Activated CD4-positive, alpha-beta memory T cell treated with anti-CD3 and anti-CD28 coated beads for 36 hours (primary cell): Measurements from ENCODE around the gene SEMA6A. TPM values are rescaled to one million over a fixed set of nuclear protein-coding genes. Genes with fewer than 3 reads are reported as not detected.

Source experiments
- CTCF ChIA-PET: fragments of 350-600 bp; sonication (Branson Sonifier 250); formaldehyde crosslinking; loops from one replicate; lab custom pipeline; 2021; ENCODE audit warnings: antibody characterized with exemption, inconsistent platforms; lab: Charles Lee
- POLR2A ChIA-PET: fragments of 350-600 bp; sonication (Branson Sonifier 250); formaldehyde crosslinking; loops from one replicate; lab custom pipeline; 2021; ENCODE audit warnings: antibody characterized with exemption; lab: Charles Lee
- DNase-seq: peaks from one replicate; pipeline ENCODE4 v3.0.0-alpha.2; 2020
- H3K27ac Mint-ChIP-seq: one replicate; pipeline ENCODE4 v1.8.0; 2021; ENCODE audit warnings: mixed read lengths
- H3K27me3 Mint-ChIP-seq: one replicate; pipeline ENCODE4 v1.8.0; 2021; ENCODE audit warnings: mixed read lengths
- H3K36me3 Mint-ChIP-seq: one replicate; pipeline ENCODE4 v1.8.0; 2021; ENCODE audit warnings: mixed read lengths
- H3K4me1 Mint-ChIP-seq: one replicate; pipeline ENCODE4 v1.8.0; 2021; ENCODE audit warnings: low read depth, mixed read lengths
- H3K4me3 Mint-ChIP-seq: one replicate; pipeline ENCODE4 v1.8.0; 2021; ENCODE audit warnings: mild to moderate bottlenecking, mixed read lengths
- H3K9me3 Mint-ChIP-seq: one replicate; pipeline ENCODE4 v1.8.0; 2021; ENCODE audit warnings: mixed read lengths
- intact Hi-C: fragments of 100-400 bp; cut with micrococcal nuclease; formaldehyde crosslinking; loops from one replicate; pipeline ENCODE4 v1.15.1; 2023
- total RNA-seq, 2 experiments: library from RNA; stranded (reverse); gene quantifications; one replicate each; pipeline ENCODE4 v1.2.3, GENCODE V29; 2021

The SEMA6A gene
- total RNA-seq, 2 experiments from 2014 or later: not detected

DNA sequence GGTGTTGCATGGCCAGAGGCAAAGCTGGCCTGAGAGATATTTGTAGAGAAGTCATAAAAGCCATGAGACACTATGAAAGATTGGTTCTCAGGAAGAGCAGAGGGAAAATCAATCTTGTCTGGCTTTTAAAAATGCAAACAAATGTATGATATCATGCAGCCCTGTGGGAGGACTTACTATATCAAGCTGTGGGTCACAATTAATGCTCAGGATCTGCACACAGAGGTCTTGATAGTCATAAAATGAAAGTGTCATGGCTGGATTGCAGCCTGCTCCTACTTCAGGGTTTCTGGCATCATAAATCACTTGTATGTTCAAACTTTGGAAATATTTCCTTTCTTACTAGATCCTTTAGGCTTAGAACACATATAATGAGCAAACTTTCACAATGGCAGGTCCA is 151.5 kb downstream of the SEMA6A start:
- no peaks in the 10 kb centered on the region for H3K27me3 Mint-ChIP-seq
- peaks cover 28% of the 10 kb centered on the region for H3K36me3 Mint-ChIP-seq
- no peaks in the 10 kb centered on the region for H3K9me3 Mint-ChIP-seq
- no peaks in the 10 kb centered on the region for H3K4me1 Mint-ChIP-seq
- no peak overlapping the region for H3K4me3 Mint-ChIP-seq
- no peak for DNase-seq
- CTCF ChIA-PET: no interaction called here
- no peak overlapping the region for H3K27ac Mint-ChIP-seq
- POLR2A ChIA-PET: no interaction called here
- intact Hi-C loops: no loop called here

DNA sequence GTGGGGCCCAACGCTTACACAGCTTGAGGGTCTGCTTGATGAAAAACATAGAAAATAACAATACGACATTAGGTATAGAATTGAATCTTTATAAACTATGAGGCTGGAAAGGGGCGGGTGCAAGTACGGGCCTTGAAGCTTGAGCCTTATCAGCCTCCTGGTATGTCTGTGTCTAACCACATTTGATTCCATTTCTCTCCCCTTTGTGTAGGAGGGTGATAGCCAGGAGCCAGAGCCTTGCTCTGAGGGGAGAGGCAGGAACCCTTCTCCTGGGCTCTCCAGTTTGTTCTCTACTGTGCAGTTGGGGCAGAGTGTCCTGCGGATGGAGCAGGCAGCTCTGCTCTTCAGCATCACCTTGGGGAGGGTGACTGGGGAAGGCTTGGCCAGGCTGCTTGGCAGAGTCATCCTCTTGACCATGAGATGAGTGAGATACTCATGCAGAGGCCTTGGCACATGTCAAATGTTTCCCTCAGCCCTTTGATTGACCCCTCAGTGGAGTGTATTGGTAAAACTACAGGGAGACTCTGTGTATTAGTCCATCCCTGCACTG is 153.5 kb downstream of the SEMA6A start:
- Mint-ChIP-seq H3K4me3 (no peak overlapping the region), H3K27ac (no peak overlapping the region), H3K9me3 (no peaks in the 10 kb centered on the region), H3K27me3 (no peaks in the 10 kb centered on the region), H3K36me3 (peaks cover 42% of the 10 kb centered on the region), H3K4me1 (no peaks in the 10 kb centered on the region)
- intact Hi-C loops: no loop called here
- ChIA-PET POLR2A (no interaction called here), CTCF (no interaction called here)
- no peak for DNase-seq

DNA sequence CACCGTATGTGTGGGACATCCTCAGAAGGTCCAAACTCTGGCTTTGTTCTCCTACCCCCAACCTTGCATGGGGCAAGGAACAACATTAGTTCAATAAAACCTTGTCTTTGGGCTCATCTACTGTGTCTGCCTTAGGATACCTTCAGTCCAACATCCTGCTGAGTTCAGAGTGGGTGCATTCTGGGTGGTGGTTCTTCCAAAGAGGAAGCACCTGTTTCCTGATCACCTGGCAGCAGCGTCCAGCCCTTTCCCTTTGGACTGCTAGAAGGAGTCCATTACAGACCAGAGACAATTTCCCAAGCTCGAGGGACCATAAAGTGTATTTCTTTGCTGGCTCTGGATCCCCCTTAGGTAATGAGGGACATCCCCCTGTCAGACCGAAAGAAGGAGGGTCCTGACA is 154.1 kb downstream of the SEMA6A start:
- no peak for DNase-seq
- Mint-ChIP-seq H3K27ac (no peak overlapping the region), H3K4me3 (no peak overlapping the region), H3K27me3 (no peaks in the 10 kb centered on the region), H3K36me3 (peaks cover 42% of the 10 kb centered on the region), H3K9me3 (no peaks in the 10 kb centered on the region), H3K4me1 (no peaks in the 10 kb centered on the region)
- intact Hi-C loops: no loop called here
- ChIA-PET POLR2A (no interaction called here), CTCF (no interaction called here)

DNA sequence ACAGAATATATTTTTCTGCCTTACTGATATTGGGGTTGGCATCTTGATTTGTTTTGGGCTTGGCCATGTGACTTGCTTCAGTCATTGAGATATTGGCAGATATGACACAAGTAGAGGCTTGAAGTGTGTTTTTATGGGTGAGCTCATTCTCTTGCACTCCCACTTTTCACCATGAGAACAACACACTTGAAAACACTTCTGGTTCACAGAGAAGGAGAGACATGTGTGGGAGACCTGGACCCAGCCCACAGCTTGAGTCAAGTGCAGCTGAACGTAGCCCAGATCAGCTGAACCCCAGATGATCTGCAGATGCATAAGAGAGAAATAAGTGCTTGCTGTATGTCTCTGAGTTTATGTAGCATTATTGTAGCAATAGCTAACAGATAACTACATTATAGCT is 155.4 kb downstream of the SEMA6A start:
- Mint-ChIP-seq H3K4me1 (no peaks in the 10 kb centered on the region), H3K9me3 (no peaks in the 10 kb centered on the region), H3K4me3 (no peak overlapping the region), H3K27ac (no peak overlapping the region), H3K36me3 (peaks cover 46% of the 10 kb centered on the region), H3K27me3 (no peaks in the 10 kb centered on the region)
- CTCF ChIA-PET: no interaction called here
- DNase-seq: no peak
- POLR2A ChIA-PET: no interaction called here
- intact Hi-C loops: no loop called here

DNA sequence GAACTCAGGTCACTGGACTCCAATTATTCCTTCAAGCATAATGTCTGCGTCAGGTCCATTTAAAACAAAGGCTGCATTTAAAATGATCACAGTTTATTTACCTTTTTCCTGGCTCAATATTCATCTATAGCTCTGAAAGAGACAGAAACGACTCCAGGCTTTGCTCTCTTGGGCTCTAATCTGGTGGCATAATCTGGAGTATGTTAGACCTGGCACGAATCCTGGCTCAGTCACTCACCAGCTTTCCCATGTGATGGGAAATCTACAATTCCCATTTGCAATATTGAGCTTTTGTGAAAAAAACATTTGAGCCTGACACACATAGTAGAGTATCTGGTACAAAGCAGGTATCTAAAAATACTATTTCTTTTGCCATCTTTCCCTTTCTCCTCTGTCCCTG is 155.8 kb downstream of the SEMA6A start:
- H3K27ac Mint-ChIP-seq: no peak overlapping the region
- ChIA-PET POLR2A (no interaction called here), CTCF (no interaction called here)
- DNase-seq: no peak
- H3K9me3 Mint-ChIP-seq: no peaks in the 10 kb centered on the region
- peaks cover 43% of the 10 kb centered on the region for H3K36me3 Mint-ChIP-seq
- no peaks in the 10 kb centered on the region for H3K27me3 Mint-ChIP-seq
- H3K4me3 Mint-ChIP-seq: no peak overlapping the region
- intact Hi-C loops: no loop called here
- H3K4me1 Mint-ChIP-seq: no peaks in the 10 kb centered on the region

DNA sequence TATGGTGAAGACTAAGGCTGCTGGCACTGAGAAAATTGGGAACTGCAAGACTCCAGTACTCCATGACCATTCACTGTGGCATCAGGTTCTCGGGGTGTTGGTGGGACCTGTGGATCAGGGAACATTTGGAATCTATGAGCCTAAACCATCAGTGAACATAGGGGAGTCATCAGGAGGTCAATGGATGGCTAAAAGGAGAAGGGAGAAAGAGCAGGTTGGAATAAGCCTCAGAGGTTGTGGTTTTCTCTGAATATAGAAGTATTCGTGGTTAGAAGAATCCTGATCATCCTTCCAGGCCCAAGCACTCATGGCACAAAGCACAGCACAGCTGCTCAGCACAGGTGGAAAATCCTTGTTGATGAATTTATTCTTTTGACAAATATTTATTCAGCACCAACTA is 156.6 kb downstream of the SEMA6A start:
- Mint-ChIP-seq H3K4me1 (no peaks in the 10 kb centered on the region), H3K27me3 (no peaks in the 10 kb centered on the region), H3K36me3 (peaks cover 48% of the 10 kb centered on the region), H3K4me3 (no peak overlapping the region), H3K27ac (no peak overlapping the region), H3K9me3 (no peaks in the 10 kb centered on the region)
- CTCF ChIA-PET: no interaction called here
- intact Hi-C loops: no loop called here
- no peak for DNase-seq
- POLR2A ChIA-PET: no interaction called here

DNA sequence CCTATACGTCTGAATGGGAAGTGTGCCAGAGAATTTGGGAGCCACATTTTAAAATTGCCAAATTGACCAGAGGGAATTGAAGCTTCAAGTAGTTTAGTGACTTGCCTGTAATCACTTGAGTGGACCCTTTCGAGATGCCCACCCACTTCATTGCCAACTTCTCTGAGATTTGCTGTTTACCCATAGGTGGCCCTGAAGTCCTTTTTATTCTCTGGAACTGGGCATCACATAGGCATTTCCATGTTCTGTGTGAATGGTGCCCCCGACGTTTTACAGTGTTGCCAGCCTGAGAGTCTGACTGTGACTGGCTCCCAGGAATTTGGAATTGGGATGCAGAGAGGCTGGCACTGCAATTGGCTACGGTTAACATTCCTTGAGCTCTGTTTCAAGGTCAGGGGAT is 158.6 kb downstream of the SEMA6A start:
- H3K9me3 Mint-ChIP-seq: no peaks in the 10 kb centered on the region
- H3K4me1 Mint-ChIP-seq: no peaks in the 10 kb centered on the region
- ChIA-PET CTCF (no interaction called here), POLR2A (no interaction called here)
- no peaks in the 10 kb centered on the region for H3K27me3 Mint-ChIP-seq
- H3K36me3 Mint-ChIP-seq: peaks cover 44% of the 10 kb centered on the region
- no peak overlapping the region for H3K27ac Mint-ChIP-seq
- no peak overlapping the region for H3K4me3 Mint-ChIP-seq
- intact Hi-C loops: no loop called here
- no peak for DNase-seq

DNA sequence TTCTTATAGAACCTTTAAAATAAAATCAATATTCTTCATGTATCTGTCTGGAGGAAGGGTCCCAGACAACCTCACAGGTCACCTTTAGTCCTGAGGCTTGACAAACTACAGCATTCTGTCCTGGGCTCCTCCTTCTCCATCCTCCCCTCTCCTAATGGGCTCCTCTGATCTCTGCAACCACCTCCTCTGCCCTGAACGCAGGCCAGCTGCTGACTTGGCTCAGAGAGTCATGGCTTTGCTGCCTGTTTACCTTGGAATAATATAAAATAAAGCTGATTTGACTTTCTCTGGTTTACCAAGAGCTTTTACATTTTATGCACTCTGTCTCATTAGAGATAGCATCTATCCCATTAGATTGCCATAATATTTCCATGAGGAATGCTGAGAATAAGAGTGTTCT is 159.4 kb downstream of the SEMA6A start:
- DNase-seq: no peak
- POLR2A ChIA-PET: no interaction called here
- Mint-ChIP-seq H3K9me3 (no peaks in the 10 kb centered on the region), H3K27ac (no peak overlapping the region), H3K4me3 (no peak overlapping the region), H3K4me1 (no peaks in the 10 kb centered on the region), H3K27me3 (no peaks in the 10 kb centered on the region), H3K36me3 (peaks cover 43% of the 10 kb centered on the region)
- intact Hi-C loops: no loop called here
- CTCF ChIA-PET: no interaction called here

DNA sequence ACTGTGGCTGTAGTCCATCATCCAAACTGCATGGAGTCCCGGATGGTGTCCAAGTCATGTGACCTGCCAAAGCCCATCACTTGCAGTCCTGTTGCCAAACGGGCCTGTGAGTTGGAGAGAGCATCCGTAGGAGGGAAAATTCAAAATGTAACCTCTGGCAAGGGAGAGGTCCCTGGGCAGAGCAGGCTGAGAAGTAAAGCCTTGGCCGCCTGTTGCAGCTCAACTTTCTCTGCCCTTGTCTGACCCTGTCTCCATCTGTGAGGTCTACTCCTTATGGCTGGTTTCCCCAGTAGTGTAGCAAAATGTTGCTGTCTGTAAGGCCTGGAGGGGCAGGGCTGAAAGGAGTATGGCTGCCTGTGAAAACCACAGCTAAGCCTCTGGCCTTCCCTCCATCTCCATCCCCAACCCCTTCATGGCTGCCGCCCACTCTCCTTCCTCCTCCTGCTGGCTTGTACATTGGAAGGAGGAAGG is 163.5 kb downstream of the SEMA6A start:
- no peak for DNase-seq
- H3K27ac Mint-ChIP-seq: no peak overlapping the region
- H3K36me3 Mint-ChIP-seq: peaks cover 17% of the 10 kb centered on the region
- intact Hi-C loops: no loop called here
- no peaks in the 10 kb centered on the region for H3K27me3 Mint-ChIP-seq
- no peak overlapping the region for H3K4me3 Mint-ChIP-seq
- no peaks in the 10 kb centered on the region for H3K9me3 Mint-ChIP-seq
- H3K4me1 Mint-ChIP-seq: no peaks in the 10 kb centered on the region
- CTCF ChIA-PET: no interaction called here
- POLR2A ChIA-PET: no interaction called here

DNA sequence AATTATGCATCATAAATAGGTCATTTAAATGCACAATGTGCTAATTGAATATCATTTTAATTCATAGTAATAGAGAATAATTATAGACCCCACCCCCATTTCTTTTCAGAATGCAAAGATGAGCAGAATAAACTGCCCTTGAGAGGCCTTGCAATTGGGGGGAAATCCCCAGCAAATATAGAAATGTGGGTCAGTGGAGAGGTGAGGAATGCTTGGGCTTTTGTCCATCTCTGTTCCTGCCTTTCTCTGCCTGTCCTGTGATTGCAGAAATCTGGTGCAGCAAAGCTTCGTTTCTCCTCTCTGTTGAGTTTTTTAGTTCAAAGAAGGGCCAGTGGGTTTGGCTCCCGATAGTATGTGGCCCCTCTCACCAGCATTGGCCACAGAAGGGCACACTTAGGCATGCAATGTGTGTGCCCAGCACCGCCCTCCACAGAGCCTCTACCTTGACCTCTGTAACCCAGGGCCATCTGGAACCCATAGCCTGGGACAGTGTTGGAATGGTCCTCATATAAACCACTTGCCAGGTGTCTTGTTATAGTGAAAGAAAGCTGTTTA is 164.2 kb downstream of the SEMA6A start:
- no peak overlapping the region for H3K4me3 Mint-ChIP-seq
- no peak overlapping the region for H3K27ac Mint-ChIP-seq
- H3K4me1 Mint-ChIP-seq: no peaks in the 10 kb centered on the region
- intact Hi-C loops: no loop called here
- H3K9me3 Mint-ChIP-seq: no peaks in the 10 kb centered on the region
- H3K27me3 Mint-ChIP-seq: no peaks in the 10 kb centered on the region
- CTCF ChIA-PET: no interaction called here
- peaks cover 17% of the 10 kb centered on the region for H3K36me3 Mint-ChIP-seq
- POLR2A ChIA-PET: no interaction called here
- DNase-seq: no peak

DNA sequence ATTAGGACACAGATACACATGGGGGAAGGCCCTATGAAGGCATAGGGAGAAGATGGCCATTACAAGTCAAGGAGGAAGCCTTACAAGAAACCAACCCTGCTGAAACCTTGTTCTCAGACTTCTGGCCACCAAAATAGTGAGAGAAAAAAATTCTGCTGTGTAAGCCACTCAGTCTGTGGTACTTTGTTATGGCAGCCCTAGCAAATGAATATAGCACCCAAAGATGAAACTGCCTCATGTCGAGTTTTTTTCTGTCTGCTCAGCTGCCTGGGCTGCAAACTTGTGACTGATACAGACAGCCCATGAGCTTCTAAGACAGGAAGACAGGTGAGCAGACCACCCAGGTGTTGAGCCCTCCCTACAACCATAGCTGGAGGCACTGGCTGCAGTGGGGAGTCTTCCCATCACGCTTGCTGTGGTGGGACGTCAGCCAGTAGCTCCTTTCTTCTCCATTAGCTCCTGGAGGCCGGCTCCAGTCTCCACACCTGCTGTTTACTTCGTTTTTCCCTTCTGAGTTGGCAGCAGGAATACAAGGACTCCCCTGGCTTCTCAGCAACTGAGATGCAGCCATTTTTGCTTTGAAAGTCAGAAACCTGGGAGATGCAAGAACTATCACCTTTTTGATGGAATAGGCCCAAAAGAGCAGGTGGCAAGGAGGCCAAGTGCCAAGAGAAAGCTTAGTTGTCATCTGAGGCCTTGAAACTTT is 164.9 kb downstream of the SEMA6A start:
- ChIA-PET CTCF (no interaction called here), POLR2A (no interaction called here)
- no peaks in the 10 kb centered on the region for H3K9me3 Mint-ChIP-seq
- peaks cover 15% of the 10 kb centered on the region for H3K36me3 Mint-ChIP-seq
- no peak overlapping the region for H3K4me3 Mint-ChIP-seq
- H3K4me1 Mint-ChIP-seq: no peaks in the 10 kb centered on the region
- H3K27me3 Mint-ChIP-seq: no peaks in the 10 kb centered on the region
- no peak for DNase-seq
- intact Hi-C loops: no loop called here
- no peak overlapping the region for H3K27ac Mint-ChIP-seq

DNA sequence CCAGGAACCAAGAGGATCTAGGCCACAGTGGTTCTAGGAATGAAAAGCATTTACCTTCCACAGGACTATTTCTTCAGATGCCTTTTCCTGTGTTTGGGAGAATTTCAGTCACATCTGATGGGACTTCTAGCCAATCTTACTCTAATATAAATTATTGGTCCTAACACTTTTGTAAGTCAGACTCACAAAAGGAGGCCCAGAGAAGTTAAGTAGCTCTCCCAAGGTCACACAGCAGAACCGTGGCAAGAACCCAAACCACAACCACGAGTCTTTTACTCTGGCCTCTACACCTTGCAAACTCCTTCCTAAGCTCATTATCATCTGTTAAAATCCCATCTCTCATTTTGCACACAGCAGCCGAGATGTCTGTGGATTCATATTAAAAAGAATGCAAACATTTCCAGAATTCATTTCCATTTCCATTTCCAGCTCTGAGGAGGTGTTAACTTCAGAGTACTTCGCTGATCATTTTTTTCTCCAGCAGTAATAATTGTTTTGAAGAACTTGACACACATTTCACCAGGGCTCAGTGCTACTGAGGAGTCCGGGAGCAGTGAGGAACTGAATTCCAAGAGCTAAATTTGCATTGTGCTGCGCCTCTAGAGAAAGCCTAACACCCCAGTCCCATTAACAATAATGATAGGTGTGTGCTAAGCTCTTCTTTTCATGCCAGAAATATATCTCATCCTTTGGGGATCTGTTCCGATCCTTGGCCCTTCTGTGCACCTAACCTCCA is 168.1 kb downstream of the SEMA6A start:
- ChIA-PET POLR2A (no interaction called here), CTCF (no interaction called here)
- Mint-ChIP-seq H3K4me1 (no peaks in the 10 kb centered on the region), H3K27ac (no peak overlapping the region), H3K4me3 (no peak overlapping the region), H3K36me3 (peaks cover 6% of the 10 kb centered on the region), H3K9me3 (no peaks in the 10 kb centered on the region), H3K27me3 (no peaks in the 10 kb centered on the region)
- intact Hi-C loops: no loop called here
- DNase-seq: no peak
